GM21825 (cell line): Measurements from ENCODE around the gene ANKLE2.
"Not testable (repeated sequence)": the region's sequence is repeated elsewhere in the genome, so short reads cannot be mapped to it uniquely, and the experiment has no call there.

Experiments used
- ATAC-seq: cut with Tn5 transposase; IDR thresholded peaks from one replicate; pipeline ENCODE4 v1.9.1; 2021; ENCODE audit warnings: mild to moderate bottlenecking, moderate library complexity; ENCODE audit not compliant: unreplicated experiment

The ANKLE2 gene

DNA sequence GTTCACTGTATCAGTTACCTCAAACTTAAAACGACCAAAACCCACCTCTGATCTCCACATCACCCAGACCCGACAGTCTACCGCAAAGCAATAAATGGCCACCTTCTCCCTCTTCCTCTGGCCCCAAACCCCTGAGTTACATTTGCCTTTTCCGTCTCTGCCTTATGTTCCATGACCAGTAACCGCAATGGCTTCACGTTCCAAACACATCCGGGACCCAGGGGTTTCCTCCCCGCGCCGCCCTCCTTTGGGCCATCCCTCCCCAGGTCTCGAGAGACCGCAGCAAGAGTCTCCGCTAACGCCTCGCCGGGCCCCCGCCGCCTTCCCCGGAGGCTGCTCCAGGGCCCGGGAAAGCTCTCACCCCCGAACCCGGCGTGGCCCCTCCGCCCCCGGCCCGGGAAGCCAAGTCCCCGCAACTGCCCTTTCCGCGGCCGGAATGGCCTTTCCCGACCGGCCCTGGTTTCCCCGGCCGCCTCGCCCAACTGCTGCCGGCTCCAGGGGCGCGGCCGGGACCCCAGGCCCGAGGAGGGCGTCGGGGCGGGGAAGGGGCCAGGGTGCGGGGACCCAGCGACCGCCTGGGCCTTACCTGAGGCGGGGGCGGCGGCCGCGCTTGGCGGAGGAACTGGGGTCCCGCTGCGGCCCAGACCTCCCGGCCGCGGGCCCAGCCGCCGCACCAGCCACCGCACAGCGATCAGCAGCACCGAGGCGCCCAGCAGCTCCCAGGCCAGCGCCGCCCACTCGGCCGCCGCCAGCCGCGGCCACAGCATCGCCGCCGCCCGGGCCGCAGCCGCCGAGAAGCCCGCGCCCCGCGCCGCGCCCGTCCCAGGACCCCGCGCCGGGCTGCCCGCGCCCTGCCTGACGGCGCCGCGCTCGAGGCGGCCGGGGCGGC is at the start of gene ANKLE2:
Gene ANKLE2 (minus strand): TSS at position 801 of the 889 bp plus-strand sequence. CDS start 34 bp downstream, at position 767.
- peak; percentile 37 for ATAC-seq

DNA sequence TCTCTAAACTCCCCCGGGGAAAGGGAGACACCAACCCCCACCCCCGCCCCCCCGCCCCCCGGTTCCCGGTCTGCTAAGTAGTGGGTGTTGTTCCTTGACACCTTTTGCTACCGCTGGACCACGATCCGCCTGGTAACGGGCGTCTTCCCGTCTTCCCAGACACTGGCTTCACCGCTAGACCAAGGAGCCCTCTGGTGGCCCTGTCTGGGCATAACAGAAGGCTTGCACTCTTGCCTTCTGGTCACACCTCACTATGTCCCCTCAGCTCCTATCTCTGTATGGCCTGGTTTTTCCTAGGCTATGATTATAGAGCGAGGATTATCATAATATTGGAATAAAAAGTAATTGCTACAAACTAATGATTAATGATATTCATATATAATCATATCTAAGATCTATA is 47.8 kb upstream of the ANKLE2 start:
- not testable (repeated sequence) for ATAC-seq

DNA sequence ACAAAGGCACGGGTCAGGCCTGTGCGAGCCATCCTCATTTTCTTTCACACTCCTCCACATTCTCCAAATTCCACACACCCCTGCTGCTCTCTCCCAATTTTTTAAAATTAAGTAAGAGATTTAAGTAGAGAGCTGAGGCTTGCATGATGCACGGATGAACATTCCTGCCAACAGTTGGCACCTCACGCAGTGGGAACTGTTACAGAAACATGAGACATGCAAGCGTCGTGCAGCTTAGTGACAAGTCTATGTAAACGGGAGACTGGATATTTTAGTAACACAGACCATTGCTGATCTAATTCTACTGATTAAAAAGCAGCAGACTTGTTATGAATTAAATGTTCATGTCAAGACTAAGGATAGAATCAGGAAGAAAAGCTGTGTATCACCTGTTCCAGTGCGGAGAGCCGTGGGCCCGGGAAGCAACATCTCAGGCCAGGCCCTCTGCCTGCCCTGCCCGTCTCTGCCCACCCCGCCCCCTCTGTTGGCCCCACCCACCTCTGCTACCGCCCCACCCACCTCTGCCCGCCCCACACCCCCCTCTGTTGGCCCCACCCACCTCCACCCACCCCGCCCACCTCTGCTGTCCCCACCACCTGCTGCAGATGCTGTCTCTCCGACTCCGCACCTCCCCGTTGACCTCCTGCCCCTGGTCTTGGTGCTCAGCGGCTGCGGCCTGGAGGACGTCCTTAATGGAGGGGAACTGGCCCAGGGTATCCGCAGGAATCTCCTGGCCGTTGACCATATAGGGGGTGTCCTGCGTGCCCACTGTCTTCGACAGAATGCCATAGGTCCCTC is 45.9 kb upstream of the ANKLE2 start:
- no peak for ATAC-seq

DNA sequence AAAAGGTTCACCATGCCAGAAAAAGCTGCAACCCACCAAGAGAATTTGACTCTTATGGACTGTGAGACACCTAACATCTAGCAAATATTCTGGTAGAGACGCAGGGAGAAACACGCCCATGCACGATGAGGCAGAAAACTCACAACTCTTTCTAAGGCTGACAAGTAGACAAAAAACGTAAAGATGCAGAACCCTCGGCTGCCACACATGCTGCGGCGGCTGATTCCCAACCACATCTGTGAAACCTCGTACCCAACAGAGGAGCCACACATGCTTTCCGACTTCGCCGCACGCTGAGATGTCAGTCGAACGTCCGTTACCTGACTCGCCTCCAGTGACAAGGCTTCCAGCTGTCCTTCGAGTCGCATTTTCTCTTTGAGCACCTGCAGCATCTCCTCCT is 45.2 kb upstream of the ANKLE2 start:
- ATAC-seq, result no peak

DNA sequence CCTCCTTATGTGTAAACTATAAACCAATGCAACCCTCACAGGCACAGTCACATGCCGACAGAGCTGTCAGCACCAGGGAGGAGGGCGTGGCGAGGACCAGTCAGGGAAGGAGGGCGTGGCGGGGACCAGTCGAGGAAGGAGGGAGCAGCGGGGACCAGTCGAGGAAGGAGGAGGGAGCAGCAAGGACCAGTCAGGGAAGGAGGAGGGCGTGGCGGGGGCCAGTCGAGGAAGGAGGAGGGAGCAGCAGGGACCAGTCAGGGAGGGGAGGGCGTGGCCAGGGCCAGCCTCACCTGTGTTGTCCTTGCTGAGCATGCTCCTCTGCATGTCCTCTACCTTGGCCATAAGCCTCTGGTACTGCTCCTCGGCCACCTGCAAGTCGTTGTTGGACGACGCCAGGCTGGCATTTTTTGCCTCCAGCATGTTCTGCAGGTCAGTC is 42.8 kb upstream of the ANKLE2 start:
- ATAC-seq, result no peak

DNA sequence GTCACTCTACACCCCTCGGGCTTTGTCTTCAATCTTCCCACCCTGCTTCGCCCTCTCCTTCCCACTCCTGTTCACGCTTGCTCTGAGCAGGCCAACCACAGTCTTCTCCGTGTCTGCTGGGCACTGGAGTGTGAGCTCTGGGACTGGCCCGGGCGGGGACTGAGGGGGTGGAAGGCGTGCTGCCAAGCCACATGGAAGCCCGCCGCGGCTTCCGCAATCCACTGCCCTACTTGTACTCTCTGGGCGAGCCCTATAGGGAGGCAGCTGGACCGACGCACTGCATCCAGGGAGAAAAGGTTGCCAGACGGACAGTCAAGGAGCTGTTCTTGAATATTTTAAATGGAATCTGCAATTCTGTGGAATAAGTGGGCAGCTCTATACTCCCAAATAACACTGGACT is 42.3 kb upstream of the ANKLE2 start:
- ATAC-seq, result no peak

DNA sequence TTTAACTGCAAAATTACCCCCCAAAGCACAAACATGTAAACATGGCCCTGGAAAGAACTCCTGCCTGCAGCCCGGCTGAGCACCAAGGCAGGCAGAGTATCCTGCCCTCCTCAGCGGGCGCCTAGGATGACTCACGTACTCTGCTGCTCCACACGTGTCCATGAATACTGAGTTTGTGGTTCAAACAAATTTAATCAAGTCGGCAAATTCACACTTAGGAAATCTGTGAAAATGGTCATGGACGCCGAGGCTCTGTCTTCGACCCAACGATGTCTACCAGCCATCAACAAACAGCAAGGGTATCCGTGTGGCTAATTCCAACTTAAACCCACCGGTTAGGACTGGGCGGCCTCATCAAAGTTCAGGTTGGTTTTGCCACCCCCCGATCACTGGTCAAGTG is 41.5 kb upstream of the ANKLE2 start:
- ATAC-seq, result no peak

DNA sequence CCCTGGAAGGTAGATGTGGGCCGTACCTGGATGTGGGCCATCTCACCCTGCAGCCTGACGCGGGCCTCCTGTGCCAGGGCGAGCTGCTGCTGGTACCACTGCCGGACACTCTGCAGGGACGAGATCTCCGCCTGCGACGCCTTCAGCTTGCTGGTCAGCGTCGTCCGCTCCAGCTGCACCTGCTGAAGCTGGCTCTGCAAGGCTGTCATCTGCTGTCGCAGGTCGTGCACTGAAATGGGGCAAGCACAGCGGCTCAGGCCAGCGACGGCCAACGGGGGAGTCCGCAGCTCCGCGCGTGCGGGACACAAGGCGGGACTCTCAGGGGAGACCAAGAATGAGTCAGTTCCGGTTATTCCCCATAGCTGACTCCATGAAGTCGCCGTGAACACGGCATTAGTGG is 40.1 kb upstream of the ANKLE2 start:
- ATAC-seq, result no peak

DNA sequence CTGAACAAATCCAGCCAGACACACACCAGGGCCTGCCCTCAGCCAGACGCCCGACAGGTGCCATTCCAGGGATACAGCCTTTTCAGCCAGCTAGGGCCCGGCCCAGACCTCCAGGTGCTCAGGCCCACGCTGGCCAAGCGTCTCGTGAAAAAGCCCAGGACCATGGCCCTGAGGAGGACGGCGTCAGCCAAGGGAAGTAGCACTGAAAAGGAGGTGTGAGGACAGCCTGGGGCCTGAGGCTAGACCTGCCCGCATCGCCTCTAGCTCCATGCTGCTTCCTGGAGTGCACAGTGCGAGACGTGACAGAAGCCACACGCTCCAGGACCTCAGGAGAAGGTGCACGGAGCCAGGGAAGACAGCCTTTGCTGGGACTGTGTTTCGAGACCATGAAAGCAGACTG is 37.2 kb upstream of the ANKLE2 start:
- ATAC-seq, result no peak

DNA sequence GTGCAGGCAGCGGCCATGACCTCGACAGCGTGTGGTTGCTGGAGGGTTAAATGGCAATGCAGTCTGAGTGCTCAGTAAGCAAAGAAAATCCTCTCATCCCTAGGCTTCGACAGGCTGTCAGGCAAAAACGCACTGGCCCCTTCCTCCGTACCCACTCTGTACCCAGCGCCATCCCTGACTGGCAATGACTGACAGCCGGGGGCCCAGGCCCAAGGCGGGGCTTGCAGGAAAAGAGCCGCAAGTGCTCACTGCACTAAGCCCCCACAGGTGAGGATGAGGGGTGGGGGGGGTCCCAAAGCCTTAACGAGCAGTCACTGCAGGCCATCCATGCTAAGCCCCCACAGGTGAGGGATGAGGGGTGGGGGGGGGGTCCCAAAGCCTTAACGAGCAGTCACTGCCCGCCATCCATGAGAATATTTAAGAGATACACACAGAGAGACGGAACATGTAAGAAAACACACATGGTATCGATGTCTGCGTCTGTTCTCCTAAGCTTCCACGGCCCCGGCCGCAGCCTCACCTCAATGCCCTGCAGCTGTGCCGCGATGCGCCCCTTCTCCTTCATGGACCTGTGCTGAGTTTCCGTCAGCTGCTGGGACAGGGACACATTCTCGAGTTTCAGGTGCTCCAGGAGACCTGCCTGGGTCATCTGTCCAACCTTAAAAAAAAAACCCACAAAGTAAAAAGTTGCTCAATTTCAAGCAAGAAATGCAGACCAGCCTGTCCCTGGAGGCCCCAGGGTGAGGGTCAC is 36.4 kb upstream of the ANKLE2 start:
- ATAC-seq, result no peak

DNA sequence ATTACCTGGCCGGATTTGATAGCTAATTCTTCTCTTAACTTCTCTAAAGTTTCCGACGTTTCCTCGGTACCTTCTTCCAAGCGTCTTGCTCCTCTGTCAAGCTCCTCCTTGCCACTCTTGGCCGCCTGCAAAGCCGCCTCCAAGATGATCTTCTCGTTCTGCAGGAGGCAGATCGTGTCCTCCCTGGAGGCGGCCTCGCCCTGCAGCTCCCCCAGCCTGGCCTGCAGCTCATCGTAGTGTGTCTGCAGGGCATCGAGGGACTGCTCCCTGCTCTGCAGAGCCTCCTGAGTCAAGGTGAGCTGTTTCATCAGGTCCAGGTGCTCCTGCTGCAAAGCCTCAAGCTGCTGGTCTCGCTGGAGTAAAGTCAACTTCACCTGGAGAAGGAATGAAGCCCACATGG is 34.2 kb upstream of the ANKLE2 start:
- ATAC-seq, result no peak

DNA sequence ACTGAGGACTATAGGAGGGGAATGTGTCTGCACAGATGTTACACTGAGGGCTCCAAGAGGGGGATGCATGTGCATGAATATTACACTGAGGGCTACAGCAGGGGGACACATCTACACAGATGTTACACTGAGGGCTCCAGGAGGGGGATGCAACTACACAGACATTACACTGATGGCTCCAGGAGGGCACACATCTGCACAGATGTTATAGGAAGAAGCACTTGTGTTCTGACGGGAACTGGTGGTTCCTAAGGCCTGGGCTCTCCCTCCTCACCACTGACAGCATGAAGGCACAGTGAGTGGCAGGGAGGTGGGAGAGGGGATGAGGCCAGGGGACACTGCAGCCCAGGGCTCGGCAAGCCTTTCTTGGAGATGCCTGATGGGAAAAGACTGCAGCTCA is 30.3 kb upstream of the ANKLE2 start:
- not testable (repeated sequence) for ATAC-seq

DNA sequence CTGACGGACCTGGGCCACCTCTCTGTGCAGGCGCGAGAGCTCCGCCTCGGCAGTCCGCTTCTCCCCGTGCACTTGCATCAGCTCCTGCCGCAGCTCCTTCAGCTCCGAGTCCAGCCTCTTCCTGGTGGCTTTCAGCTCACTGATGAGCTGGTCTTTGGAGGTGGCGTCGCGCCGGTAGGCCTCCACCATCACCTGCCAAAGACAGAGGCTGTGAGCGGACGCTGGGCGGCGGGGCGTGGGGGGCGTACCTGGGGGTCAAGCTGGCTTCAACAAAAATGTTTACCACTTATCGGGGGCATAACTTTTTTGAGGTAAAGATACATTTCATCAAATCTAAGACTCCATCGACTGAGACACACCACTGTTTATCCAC is 27.5 kb upstream of the ANKLE2 start:
- ATAC-seq, result no peak

DNA sequence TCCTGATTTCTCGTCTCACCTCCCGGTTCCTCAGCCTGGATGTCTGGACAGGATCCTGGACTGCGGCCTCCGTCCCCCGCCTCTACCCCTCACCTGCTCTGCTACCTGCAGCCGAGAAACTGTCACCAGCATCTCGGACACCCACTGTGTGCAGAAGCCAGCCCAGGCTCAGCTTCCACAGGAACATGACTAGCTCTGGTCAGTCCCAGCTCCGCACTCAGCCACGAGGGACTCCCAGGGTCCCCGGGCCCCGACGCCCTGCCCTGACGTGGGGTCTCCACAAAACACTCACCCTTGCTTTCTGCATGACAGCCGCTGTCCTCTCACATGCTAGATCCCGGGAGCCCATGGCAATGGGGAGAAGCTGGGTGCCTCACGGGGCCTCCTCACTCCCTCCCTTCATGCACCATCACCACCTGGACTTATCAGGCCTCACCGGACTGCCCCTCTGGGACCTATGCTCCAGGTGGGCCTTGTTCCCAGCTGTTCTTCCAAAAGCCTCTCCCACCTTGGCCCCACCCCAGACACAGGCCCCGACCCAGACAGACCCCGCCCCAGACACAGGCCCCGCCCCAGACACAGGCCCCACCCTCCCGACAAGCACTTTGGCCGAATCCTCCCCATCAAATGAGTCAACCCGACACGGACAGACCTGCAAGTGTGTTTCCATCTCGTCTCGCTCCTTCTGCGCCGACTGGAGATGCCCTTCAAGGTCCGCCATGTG is 26.9 kb upstream of the ANKLE2 start:
- ATAC-seq, result no peak

DNA sequence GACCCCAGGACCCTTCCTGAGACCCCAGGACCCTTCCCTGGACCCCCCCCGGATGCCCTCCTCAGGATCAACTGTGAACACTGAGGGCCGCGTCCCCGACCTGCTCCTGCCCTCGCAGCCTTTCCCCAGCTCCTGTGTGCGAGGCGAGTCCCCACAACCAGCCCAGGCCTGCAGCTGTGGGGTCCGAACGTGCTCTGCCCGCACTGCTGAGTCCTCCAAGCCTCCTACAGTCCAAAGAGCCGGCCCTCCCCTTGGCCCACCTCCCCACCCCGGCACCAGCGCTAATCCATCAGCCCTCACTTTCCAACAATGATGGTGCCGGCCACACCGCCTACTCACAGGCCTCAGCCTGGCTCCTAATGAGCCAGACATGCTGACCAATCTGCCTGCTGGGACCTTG is 26.2 kb upstream of the ANKLE2 start:
- no peak for ATAC-seq

DNA sequence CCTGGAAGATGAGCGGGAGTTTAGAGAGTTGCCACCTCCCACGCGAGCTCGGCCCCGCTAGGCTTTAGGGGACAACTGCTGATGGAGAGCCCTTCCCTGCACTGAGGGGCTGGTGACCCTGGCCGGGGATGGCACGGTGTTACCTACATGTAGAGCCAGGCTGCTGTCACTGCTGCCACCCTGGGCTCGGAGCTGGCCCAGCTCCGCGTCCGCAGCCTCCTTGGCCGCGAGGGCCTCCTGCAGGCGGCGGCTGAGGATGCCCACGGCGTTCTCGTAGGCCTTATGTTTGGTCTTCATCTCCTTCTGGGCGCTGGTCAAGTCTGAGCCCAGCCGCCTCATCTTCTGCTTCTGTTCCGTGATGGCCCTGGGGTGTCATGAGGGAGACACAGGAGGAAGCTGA is 24.6 kb upstream of the ANKLE2 start:
- ATAC-seq, result no peak

DNA sequence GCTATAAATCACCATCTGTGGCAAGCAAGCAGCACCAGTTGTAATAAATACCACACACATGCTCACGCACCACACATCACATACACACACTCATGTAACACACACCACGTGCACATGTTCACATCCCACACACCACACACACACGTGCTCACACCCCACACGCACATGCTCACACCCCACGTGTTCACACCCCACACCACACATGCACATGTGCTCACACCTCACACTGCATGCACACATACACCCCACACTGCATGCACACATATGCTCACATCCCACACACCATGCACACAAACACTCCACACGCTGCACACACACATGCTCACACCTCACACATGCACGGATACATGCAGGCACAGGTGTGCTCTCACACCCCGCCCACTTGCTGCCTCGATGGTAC is 22.9 kb upstream of the ANKLE2 start:
- ATAC-seq, result no peak

DNA sequence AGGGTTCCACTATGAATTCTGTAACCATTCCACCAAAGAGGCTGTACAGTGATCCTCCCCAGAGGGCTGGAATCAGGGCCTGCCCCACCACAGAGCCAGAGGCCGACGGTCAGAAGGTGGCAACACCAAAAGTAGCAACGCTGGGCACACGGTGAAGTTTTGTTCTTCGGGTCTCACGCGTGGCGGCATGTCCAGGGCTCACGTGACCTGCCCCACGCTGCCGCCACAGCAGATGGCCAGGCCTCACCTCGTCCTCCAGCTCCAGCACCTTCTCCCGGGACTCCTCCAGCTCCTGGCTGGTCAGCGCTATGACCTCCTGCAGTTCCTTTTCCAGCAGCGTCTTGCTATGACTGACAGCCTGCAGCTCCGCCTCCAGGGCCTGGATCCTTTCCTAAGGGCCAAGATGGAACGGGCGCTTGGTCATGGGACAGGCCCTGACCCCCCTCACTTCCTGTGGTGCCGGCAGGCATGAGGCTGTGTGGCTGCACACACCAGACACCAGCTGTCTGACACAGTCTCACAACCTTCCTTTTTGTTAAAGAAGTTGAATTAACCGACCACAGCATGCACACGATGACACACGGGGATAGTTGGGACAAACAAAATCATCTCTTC is 22.4 kb upstream of the ANKLE2 start:
- ATAC-seq, result no peak

DNA sequence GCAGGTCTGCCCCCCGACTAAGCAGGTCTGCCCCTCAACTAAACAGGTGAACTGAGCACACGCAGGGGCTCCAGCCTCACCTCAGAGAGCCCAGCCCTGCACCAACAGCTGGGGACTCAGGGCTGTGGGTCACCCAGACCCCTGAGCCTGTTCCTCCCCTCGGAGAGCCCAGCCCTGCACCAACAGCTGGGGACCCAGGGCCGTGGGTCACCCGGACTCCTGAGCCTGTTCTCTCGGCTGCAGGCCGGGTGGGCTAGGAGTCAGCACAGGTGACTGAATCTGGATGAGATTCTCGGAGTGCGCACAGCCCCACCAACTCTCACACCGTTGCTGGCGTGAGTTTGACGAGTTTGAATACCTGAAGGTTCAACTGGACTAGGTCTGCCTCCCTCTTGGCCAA is 20.3 kb upstream of the ANKLE2 start:
- ATAC-seq, result no peak

DNA sequence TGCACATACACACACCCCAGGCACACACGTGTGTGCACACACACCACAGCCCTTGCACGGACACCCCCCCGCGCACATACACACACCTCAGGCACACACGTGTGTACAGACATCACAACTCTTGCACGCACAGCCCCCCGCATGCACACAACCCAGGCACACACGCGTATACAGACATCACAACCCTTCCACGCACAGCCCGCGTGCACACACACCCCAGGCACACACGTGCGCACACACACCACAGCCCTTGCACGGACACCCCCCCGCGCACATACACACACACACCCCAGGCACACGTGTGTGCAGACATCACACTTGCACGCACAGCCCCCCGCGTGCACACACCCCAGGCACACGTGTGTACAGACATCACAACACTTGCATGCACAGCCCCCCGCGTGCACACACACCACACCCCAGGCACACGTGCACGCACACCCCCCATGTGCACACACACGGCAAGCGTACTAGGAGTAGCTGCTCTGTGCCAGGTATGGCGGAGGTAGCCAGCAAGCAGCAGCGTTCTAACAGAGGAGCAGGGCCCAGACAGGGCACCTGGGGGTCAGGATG is 18.2 kb upstream of the ANKLE2 start:
- ATAC-seq, result no peak
